Stimulated activated CD8-positive, alpha-beta memory T cell treated with anti-CD3 and anti-CD28 coated beads, Interleukin-2, amount 100 ng/mL, for 48 hours (primary cell): ENCODE measurements around the gene FABP3.

Source experiments
- DNase-seq, 2 donors: peaks; one replicate each; pipeline ENCODE4 v3.0.0-alpha.2; 2020; ENCODE audit warnings: low read depth in 2 of 2

FABP3 gene

GRCh38 chr1:31315902-31316301 lies 57.0 kb downstream of the FABP3 start:
- no peak for DNase-seq
